ENCODE results near the gene ECD.
A peak's percentile ranks its signal among the peaks of the same experiment; 100 is the strongest.
"Not testable (repeated sequence)": the region's sequence is repeated elsewhere in the genome, so short reads cannot be mapped to it uniquely, and the experiment has no call there.

Gene ECD

GRCh38 chr10:73159038-73159648, 8.7 kb downstream of the ECD start:
- DNase-seq (ENCODE audit: low read depth) = peak; percentile 43

DNA sequence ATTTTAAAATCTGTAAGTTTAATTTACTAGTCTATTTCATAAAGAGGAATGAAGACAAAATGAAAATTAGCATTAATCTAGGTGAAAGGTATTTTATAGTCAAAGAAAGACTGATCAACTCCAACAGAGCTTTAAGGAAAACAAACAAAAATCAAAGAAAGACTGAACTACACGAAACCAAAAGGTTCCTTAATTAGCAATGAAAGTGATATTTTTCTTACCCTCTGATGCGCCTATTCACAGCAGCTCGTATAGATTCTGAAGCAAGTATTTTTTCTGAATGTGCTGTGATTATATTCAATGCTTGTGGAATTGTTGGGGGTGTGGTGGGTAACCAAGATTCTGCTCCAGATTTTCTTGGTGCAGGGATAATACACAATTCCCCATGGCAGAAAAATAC, 11.8 kb downstream of the ECD start:
- DNase-seq (ENCODE audit: low read depth) = no peak

GRCh38 chr10:73152009-73152408, 15.8 kb downstream of the ECD start:
- no peak for DNase-seq (ENCODE audit: low read depth)

GRCh38 chr10:73150633-73151413, 17.0 kb downstream of the ECD start:
- not testable (repeated sequence) for DNase-seq (ENCODE audit: low read depth)

DNA sequence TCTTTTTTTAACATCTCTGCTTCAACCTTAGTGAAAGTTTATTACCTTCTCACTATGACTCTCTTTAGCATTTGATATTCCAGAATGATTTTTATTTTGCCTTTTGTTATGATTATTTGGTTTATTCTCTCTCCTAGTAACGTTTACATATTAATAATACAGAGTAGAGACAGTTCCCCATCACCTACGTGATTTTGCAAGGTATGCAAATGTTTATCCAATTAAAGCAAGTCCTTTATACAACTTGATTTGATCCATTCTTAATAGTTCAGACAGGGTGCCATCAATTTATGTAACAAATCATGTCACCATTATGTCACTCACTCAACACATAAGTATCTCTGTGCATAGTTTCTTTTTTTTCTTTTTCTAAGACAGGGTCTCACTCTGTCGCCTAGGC, 26.2 kb downstream of the ECD start:
- DNase-seq (ENCODE audit: low read depth) = no peak

GRCh38 chr10:73139251-73139650, 28.6 kb downstream of the ECD start:
- DNase-seq (ENCODE audit: low read depth) = no peak

DNA sequence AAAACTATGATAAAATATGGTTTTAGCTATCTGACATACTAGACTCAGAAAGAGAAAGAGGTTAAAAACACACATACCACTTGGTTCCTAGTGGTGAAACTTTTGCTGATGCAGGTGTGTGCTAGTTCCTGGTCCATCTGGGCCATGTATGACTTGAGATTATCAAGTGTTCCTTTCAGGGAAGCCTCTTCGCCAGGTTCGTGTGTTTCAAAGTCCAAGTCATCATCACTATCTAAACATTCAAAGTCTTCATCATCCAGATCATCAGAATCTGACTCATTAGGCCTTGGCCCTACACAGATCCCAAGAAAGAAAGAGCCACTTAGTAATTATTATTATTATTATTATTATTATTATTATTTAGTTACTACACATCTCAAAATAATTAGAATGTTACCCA, 31.2 kb downstream of the ECD start:
- no peak for DNase-seq (ENCODE audit: low read depth)

DNA sequence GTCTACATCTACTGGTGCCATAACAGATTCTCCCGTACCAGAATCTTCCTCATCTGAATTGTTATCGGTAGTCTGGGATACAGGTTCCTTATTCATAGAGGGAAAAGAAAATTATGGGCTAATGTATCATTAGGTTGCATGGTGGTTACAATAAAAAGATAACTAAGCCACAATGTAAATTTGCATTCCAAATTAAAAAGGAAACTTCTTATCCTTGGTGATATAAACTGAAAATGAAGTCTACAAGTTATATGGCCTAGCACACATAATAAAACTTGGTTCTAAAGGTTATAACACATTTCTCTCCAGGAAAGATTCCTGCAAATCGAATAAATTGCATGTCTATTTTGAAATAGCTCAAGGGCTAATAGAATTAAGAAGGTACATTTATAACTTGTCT, 33.1 kb downstream of the ECD start:
- no peak for DNase-seq (ENCODE audit: low read depth)

DNA sequence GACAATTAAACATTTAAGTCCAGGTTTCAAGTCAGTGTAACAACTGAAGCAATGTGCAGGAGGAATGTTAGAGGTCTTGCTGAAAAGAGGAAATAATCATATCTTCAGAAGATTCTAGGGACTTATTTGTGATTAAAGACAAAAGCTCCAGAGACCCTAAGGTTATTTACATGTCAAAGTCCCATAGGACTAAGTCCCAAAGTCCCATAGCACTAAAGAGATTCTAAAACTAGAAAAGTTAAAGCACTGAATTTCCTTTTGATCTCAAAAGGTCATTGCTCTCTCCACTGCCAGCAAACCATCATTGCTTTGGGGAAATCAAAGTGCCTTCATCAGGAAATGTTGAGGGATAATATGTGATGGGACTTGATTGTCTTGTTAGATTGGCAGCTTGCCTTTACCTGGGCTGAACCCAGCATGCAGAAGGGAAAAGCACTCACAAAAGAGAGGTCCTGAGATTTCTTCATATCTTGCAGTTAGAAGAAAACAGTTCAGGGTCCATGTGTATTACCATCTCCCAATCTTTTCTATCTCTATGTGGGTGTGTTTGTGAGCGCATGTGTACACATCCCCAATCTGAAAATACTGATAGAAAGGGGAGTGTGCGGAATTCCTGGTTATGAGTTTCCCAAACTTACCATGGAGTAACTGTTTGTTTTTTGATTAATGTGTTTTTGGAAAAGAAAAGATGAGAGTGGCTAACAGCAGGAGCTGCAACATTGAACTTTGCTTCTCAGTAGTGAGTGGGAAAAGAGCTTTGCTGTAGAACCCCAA, 35.7 kb downstream of the ECD start:
- DNase-seq (ENCODE audit: low read depth) = no peak

GRCh38 chr10:73131301-73131700, 36.5 kb downstream of the ECD start:
- no peak for DNase-seq (ENCODE audit: low read depth)

DNA sequence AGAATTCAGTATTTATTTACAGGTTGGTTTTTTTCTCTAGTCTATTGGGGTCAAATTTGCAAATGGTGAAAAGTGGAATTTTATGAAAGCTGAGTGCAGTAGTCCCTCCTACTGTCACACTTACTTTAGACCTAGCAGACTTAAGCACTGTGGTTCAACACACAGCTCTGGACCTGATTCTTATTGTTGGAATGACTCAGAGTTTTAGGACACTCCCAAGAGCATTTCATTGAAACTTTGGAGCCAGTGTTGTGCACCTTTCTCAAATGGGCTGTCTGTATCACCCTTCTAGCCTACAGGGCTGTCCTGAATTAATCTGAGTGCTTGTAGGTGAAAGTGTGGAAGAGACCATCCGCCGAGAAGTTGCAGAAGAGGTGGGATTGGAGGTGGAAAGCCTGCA, 41.5 kb downstream of the ECD start:
- no peak for DNase-seq (ENCODE audit: low read depth)

GRCh38 chr10:73119952-73120351, 47.9 kb downstream of the ECD start:
- no peak for DNase-seq (ENCODE audit: low read depth)

DNA sequence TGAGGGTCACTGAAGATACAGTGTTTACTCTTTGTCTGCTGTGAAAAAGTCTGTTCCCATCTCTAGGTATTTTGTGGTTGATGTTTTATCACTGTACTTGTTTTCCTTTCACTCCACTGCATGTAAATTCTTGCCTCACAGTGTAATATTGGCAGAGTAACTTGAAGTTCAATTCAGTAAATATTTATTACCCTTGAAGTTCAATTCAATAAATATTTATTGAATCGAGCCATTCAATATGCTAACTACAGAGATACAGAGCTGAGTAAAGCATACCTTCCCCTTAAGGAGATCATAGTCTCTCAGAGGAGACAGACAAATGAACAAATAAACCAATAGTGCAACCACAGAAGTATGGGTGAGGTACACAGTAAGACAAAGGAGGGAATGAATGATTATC, 48.4 kb downstream of the ECD start:
- DNase-seq (ENCODE audit: low read depth) = no peak

- DNase-seq (ENCODE audit: low read depth) = no peak
Measured at GRCh38 chr10:73117976-73118743, 49.6 kb downstream of the ECD start.

- DNase-seq (ENCODE audit: low read depth) = no peak
Measured at GRCh38 chr10:73116017-73116416, 51.8 kb downstream of the ECD start.

GRCh38 chr10:73113551-73113950, 54.3 kb downstream of the ECD start:
- DNase-seq (ENCODE audit: low read depth) = no peak

GRCh38 chr10:73112032-73112431, 55.8 kb downstream of the ECD start:
- DNase-seq (ENCODE audit: low read depth) = not testable (repeated sequence)

DNA sequence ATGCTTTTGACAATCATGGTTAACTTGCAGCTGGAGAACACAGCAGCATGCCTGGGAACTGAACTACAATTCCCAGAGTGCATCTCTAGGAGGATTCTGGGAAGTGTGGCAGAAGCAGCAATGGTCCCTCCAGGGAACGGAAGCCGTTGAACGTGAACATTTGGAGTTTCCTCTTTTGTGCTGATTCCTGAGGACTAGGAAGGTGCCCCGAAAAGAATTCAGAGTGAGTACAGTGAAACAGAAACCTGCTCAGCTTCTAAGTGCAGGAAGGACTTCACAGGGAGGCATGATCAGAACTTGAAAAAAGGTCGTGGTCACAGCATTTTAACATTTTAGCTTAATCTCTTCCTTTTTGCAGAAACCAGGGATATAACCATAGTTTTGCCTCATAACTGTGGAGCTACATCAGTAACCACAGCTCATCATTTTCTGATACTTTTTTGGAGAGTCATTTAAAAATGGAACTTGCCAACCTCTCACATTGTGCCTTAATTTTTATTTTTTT, 57.4 kb downstream of the ECD start, which contains the start of gene NUDT13:
NUDT13 (plus strand) TSS at position 111 of the 505 bp plus-strand sequence. CDS start 3,911 bp downstream, outside the sequence.
- peak; percentile 3 for DNase-seq (ENCODE audit: low read depth)

- not testable (repeated sequence) for DNase-seq (ENCODE audit: low read depth)
Measured at GRCh38 chr10:73109248-73109652, 58.6 kb downstream of the ECD start.

DNA sequence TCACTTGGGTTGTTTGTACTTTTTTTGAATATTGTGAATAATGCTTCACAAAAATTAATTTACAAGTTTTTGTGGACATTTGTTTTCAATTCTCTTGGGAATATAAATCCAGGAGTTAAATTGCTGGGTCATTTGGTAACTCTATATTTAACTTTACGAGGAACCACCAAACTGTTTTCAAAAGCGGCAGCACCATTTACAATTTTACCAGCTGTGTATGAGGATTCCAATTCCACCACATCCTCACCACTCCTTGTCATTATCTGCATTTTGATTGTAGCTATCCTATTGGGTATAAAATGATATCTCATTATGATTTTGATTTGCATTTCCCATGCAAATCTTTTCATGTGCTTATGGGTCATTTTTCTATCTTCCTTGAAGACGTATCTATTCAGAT, 61.5 kb downstream of the ECD start:
- DNase-seq (ENCODE audit: low read depth) = no peak

GRCh38 chr10:73099141-73099540, 68.7 kb downstream of the ECD start:
- DNase-seq (ENCODE audit: low read depth) = no peak

DNA sequence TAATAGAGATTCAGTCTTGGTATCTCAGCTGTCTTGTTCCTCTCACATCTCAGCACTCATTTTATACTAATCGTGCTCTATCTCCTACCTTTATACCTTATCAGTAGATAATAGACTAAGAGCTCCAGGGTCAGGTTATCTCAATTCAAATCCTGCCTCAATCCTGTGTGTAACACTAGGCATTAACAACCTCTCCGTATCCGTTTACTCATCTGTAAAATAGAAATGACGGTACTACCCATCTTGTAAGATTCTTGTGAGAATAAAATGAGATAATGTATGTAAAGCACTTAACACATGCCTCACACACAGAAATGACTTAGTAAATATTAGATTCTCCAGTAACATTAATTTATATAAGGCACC, 70.5 kb downstream of the ECD start:
- no peak for DNase-seq (ENCODE audit: low read depth)
